Epithelial cell of esophagus (primary cell): Measurements from ENCODE around the gene MBOAT1.

Experiments used
- DNase-seq: peaks from one replicate; pipeline ENCODE4 v3.0.0; 2010; ENCODE audit warnings: low read depth
- H3K4me3 ChIP-seq: 2 replicates; pipeline ENCODE4 v1.5.1; 2011; ENCODE audit warnings: mild to moderate bottlenecking, low read length, control low read depth
- TF ChIP-seq, protein P1 (sequence below): IDR thresholded peaks from 2 replicates; pipeline ENCODE4 v1.5.1; 2011; ENCODE audit warnings: low read depth, mild to moderate bottlenecking, low read length, control low read depth, inconsistent platforms; ENCODE audit not compliant: insufficient read depth; ENCODE audit errors: missing control alignments

MBOAT1 gene

DNA sequence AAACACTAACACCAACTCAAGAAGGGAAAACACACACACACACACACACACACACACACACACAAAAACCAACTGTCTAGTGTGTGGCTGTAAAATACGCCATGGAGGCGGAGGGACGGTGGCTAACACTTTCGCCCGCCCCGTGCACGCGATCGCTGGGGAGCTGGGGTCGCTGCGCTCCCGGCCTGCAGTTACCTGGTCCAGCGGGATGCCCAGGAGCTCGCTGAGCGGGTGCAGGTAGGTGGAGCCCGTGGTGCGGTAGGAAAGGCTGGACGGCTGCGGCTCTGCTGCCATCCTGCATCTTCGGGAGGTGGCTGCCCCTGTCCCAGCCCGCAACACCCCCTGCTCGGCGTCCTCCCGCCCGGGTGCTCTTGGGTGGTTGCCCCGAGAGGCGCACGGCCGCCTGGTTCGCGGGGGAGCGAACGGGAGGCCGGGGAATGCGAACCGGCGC lies 303 bp downstream of the MBOAT1 start:
- DNase-seq, result peak; percentile 68
- TF ChIP-seq, protein P1, sequence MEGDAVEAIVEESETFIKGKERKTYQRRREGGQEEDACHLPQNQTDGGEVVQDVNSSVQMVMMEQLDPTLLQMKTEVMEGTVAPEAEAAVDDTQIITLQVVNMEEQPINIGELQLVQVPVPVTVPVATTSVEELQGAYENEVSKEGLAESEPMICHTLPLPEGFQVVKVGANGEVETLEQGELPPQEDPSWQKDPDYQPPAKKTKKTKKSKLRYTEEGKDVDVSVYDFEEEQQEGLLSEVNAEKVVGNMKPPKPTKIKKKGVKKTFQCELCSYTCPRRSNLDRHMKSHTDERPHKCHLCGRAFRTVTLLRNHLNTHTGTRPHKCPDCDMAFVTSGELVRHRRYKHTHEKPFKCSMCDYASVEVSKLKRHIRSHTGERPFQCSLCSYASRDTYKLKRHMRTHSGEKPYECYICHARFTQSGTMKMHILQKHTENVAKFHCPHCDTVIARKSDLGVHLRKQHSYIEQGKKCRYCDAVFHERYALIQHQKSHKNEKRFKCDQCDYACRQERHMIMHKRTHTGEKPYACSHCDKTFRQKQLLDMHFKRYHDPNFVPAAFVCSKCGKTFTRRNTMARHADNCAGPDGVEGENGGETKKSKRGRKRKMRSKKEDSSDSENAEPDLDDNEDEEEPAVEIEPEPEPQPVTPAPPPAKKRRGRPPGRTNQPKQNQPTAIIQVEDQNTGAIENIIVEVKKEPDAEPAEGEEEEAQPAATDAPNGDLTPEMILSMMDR, result peak; percentile 11
- H3K4me3 ChIP-seq, result peak overlapping the region; percentile 62

DNA sequence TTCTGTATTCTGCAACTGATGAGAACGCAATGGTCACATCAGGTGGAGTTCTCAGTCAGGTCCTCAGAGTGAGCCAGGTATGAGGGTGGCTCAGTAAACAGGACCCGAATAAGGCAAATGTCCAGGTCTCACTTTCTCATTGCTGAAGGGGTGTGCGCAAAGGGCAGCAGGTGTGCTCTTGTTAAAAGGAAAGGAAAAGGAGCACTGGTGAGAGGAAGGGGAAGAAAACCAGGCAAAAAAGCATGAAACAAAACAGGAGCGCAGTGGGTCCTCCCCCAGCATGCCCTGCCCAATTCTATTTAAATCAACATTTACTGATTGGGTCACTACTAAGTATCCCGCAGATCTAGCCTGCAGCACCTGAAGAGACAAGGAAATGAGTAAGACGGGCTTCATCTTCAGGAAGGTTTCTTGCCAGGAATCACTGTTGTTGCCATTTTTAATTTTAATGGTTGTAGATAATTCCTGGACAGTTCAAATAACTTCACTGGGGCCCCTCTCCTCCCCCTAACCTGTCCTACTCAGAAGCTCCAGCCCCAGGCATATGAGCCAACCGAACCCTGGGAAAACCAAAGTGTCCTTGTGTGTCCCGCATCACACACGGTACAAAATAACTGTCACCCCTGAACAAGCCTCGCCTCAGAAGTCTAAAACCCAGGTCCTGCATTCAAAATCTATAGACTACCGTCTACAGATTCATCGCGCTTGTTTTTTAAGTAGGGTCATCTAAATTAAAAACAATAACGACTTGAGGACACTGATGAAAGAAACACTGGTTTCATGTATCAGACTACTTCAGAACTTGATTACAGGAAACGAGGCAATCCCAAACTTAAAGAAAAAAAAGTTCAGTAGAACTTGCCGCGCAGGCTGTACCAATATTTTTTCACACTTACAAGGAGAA lies 980 bp downstream of the MBOAT1 start:
- peak; percentile 86 for DNase-seq
- TF ChIP-seq, protein P1, result no peak
- H3K4me3 ChIP-seq, result peak overlapping the region; percentile 62

DNA sequence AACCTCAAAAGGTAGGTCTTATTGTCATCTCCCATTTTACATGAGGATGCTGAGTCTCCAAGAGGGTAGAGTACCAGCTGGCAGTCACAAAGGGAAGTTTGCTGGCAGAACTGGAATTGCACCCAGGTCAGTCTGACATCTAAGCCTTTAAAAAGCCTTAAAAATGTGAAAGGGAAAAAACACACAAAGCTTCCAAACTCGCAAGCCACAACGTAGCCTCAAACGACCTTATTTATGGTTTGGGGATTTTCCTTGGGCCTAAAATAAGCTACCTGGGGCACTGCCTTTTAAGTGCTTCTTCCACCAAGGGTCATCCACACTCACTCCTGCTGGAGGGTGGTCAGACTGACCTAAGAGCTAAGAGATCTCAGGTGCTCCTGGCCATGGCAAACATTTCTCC lies 2.1 kb downstream of the MBOAT1 start:
- H3K4me3 ChIP-seq, result no peak overlapping the region
- no peak for DNase-seq
- TF ChIP-seq, protein P1, result no peak

- H3K4me3 ChIP-seq, result no peak overlapping the region
- TF ChIP-seq, protein P1, result no peak
- no peak for DNase-seq
Measured at GRCh38 chr6:20208687-20209378, 3.4 kb downstream of the MBOAT1 start.

DNA sequence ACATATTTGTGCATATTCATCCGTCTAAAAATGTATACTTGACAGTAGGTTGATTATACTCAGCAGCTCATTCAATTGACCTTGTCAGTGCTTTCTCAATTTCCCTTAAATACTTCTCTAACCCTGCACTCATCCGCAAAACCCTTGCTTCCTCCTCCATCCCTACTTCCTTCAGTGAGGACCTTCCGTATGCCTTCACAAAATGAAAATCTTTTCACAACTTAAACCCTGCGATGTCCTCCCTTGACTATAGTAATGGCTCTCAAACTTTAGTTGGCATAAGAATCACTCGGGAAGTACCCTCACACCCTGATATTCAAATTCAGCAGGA lies 5.2 kb downstream of the MBOAT1 start:
- H3K4me3 ChIP-seq, result no peak overlapping the region
- no peak for DNase-seq
- TF ChIP-seq, protein P1, result no peak

GRCh38 chr6:20205722-20206161 lies 6.5 kb downstream of the MBOAT1 start:
- no peak overlapping the region for H3K4me3 ChIP-seq
- TF ChIP-seq, protein P1, result no peak
- no peak for DNase-seq
